Activated CD4-positive, alpha-beta memory T cell treated with anti-CD3 and anti-CD28 coated beads, Interleukin-2, amount 10 ng/mL, durations not matched to agents 7 days and 5 days (primary cell): Measurements from ENCODE around the gene CDH24. TPM values are rescaled to one million over a fixed set of nuclear protein-coding genes. Genes with fewer than 3 reads are reported as not detected.
"Not testable (repeated sequence)": the region's sequence is repeated elsewhere in the genome, so short reads cannot be mapped to it uniquely, and the experiment has no call there.

Experiments used
- CTCF ChIA-PET: fragments of 350-600 bp; sonication (Branson Sonifier 250); formaldehyde crosslinking; loops from one replicate; lab custom pipeline; 2021; ENCODE audit warnings: antibody characterized with exemption, inconsistent platforms; lab: Charles Lee
- POLR2A ChIA-PET: fragments of 350-600 bp; sonication (Branson Sonifier 250); formaldehyde crosslinking; loops from one replicate; lab custom pipeline; 2021; ENCODE audit warnings: antibody characterized with exemption; lab: Charles Lee
- DNase-seq: peaks from one replicate; pipeline ENCODE4 v3.0.0-alpha.2; 2020
- H3K27ac Mint-ChIP-seq: one replicate; pipeline ENCODE4 v1.8.0; 2021; ENCODE audit warnings: mild to moderate bottlenecking, mixed read lengths
- H3K27me3 Mint-ChIP-seq: one replicate; pipeline ENCODE4 v1.8.0; 2021; ENCODE audit warnings: mixed read lengths
- H3K36me3 Mint-ChIP-seq: one replicate; pipeline ENCODE4 v1.8.0; 2021; ENCODE audit warnings: low read depth, mixed read lengths
- H3K4me1 Mint-ChIP-seq: one replicate; pipeline ENCODE4 v1.8.0; 2021; ENCODE audit warnings: mixed read lengths
- H3K4me3 Mint-ChIP-seq: one replicate; pipeline ENCODE4 v1.8.0; 2021; ENCODE audit warnings: mild to moderate bottlenecking, mixed read lengths
- H3K9me3 Mint-ChIP-seq: one replicate; pipeline ENCODE4 v1.8.0; 2021; ENCODE audit warnings: mixed read lengths
- total RNA-seq, 2 experiments: library from RNA; stranded (reverse); gene quantifications; one replicate each; pipeline ENCODE4 v1.2.3, GENCODE V29; 2021

Gene CDH24
- total RNA-seq, 2 experiments from 2014 or later = 1.6 to 2.0 TPM

- H3K4me1 Mint-ChIP-seq = peaks cover 16% of the 10 kb centered on the region
Measured at GRCh38 chr14:23020143-23021128, 36.9 kb downstream of the CDH24 start.

DNA sequence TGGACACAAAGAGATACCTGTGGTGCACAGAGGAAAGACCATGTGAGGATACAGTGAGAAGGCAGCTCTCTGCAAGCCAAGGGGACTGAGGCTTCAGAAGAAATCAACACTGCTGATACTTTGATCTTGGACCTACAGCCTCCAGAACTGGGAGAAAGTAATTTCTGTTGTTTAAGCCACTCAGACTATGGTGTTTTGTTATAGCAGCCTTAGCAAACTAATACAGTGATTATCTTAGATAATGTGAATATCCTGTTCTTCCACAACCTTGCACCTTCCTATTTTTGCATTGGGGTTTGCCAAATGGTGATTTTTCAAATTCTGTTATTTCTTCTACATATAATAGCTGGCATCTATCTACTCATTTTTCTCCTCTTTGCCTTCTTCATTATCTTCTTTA, 39.2 kb downstream of the CDH24 start:
- Mint-ChIP-seq H3K27ac (no peak overlapping the region), H3K4me1 (peaks cover 6% of the 10 kb centered on the region)
- CTCF ChIA-PET = no interaction called here

More at GRCh38 chr14:23020143-23021128, 36.9 kb downstream of the CDH24 start:
- Mint-ChIP-seq H3K9me3 (no peaks in the 10 kb centered on the region), H3K27me3 (no peaks in the 10 kb centered on the region), H3K36me3 (peaks cover 18% of the 10 kb centered on the region), H3K27ac (no peak overlapping the region), H3K4me3 (no peak overlapping the region)
- ChIA-PET POLR2A (interaction anchor here (1.0 to 1.9 kb wide), 4 partner anchors 8 to 64 kb away, joined by 3 to 10 read pairs (median 4); partner anchors contain the start of gene HAUS4), CTCF (interaction anchor here (0.6 to 1.4 kb wide), 3 partner anchors 14 to 52 kb away, joined by 4 to 5 read pairs (median 4); no protein-coding TSS in a partner anchor)
- DNase-seq = no peak

GRCh38 chr14:23017091-23017490, 40.2 kb downstream of the CDH24 start:
- CTCF ChIA-PET = interaction anchor here (1.2 to 1.6 kb wide), 4 partner anchors 10 to 41 kb away, joined by 3 to 9 read pairs (median 4); no protein-coding TSS in a partner anchor
- no peaks in the 10 kb centered on the region for H3K9me3 Mint-ChIP-seq

More for the DNA sequence above, 39.2 kb downstream of the CDH24 start:
- no peak for DNase-seq
- H3K4me3 Mint-ChIP-seq = no peak overlapping the region
- no peaks in the 10 kb centered on the region for H3K9me3 Mint-ChIP-seq
- H3K36me3 Mint-ChIP-seq = no peaks in the 10 kb centered on the region
- POLR2A ChIA-PET = no interaction called here
- no peaks in the 10 kb centered on the region for H3K27me3 Mint-ChIP-seq

DNA sequence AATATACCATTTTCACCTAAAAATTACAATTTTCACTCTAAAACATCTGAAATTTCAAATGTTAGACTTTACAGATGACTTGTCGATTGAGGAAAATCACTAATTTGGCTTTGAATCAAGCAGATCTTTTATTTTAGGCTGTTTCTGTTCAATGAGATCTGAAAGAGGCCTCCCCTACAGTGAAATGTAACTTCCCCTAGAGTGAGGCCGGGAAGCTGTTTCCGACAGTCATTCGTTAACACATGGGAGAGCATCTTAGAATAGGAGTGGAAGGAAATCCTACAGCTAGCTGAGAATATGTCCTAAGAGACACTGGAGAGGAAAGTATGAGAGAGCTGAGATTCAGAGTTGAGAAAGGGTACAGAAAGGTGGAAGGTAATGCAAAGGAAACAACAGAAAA, 41.7 kb downstream of the CDH24 start:
- Mint-ChIP-seq H3K27me3 (no peaks in the 10 kb centered on the region), H3K27ac (no peak overlapping the region), H3K36me3 (no peaks in the 10 kb centered on the region), H3K4me1 (peaks cover 6% of the 10 kb centered on the region), H3K4me3 (no peak overlapping the region), H3K9me3 (no peaks in the 10 kb centered on the region)
- CTCF ChIA-PET = interaction anchor here (1.0 to 1.6 kb wide), 3 partner anchors 29 to 53 kb away, joined by 4 to 5 read pairs (median 4); no protein-coding TSS in a partner anchor
- no peak for DNase-seq
- POLR2A ChIA-PET = interaction anchor here (2.0 kb wide), 1 partner anchor 9 kb away, joined by 15 read pairs; no protein-coding TSS in a partner anchor

More at GRCh38 chr14:23017091-23017490, 40.2 kb downstream of the CDH24 start:
- Mint-ChIP-seq H3K27ac (no peak overlapping the region), H3K4me3 (no peak overlapping the region), H3K4me1 (peaks cover 2% of the 10 kb centered on the region), H3K36me3 (no peaks in the 10 kb centered on the region), H3K27me3 (no peaks in the 10 kb centered on the region)
- DNase-seq = no peak
- POLR2A ChIA-PET = interaction anchor here (2.0 kb wide), 1 partner anchor 10 kb away, joined by 15 read pairs; no protein-coding TSS in a partner anchor

- CTCF ChIA-PET = interaction anchor here (1.3 to 1.7 kb wide), 3 partner anchors 28 to 55 kb away, joined by 3 to 9 read pairs (median 5); no protein-coding TSS in a partner anchor
- not testable (repeated sequence) for H3K27ac Mint-ChIP-seq, DNase-seq, H3K36me3 Mint-ChIP-seq, H3K4me3 Mint-ChIP-seq, H3K9me3 Mint-ChIP-seq, H3K27me3 Mint-ChIP-seq
- H3K4me1 Mint-ChIP-seq = peaks cover 21% of the 10 kb centered on the region
- POLR2A ChIA-PET = interaction anchor here (1.2 kb wide), 1 partner anchor 27 kb away, joined by 5 read pairs; no protein-coding TSS in a partner anchor
Measured at GRCh38 chr14:23013749-23014054, 43.6 kb downstream of the CDH24 start.

- no peak for DNase-seq
- POLR2A ChIA-PET = interaction anchor here (1.2 kb wide), 2 partner anchors 10 to 27 kb away, joined by 3 to 5 read pairs; no protein-coding TSS in a partner anchor
- Mint-ChIP-seq H3K4me1 (peaks cover 26% of the 10 kb centered on the region), H3K27ac (no peak overlapping the region), H3K9me3 (no peaks in the 10 kb centered on the region), H3K36me3 (peaks cover 2% of the 10 kb centered on the region), H3K4me3 (no peak overlapping the region), H3K27me3 (no peaks in the 10 kb centered on the region)
- CTCF ChIA-PET = interaction anchor here (1.3 to 1.7 kb wide), 3 partner anchors 27 to 56 kb away, joined by 3 to 9 read pairs (median 5); no protein-coding TSS in a partner anchor
Measured at GRCh38 chr14:23013054-23013748, 44.1 kb downstream of the CDH24 start.

GRCh38 chr14:23009939-23010726, 47.2 kb downstream of the CDH24 start, which contains the start of gene C14orf93:
C14orf93 (minus strand) TSS chr14:23010143; CDS start chr14:22999023, 11,120 bp downstream.
- POLR2A ChIA-PET = interaction anchor here (1.1 to 1.2 kb wide), 2 partner anchors 11 to 14 kb away, joined by 3 to 4 read pairs; no protein-coding TSS in a partner anchor
- CTCF ChIA-PET = interaction anchor here (0.7 to 1.2 kb wide), 5 partner anchors 14 to 59 kb away, joined by 3 to 6 read pairs (median 4); no protein-coding TSS in a partner anchor
- peak within 1 kb of the TSS; percentile 95 for H3K4me3 Mint-ChIP-seq
- peaks cover 47% of the 10 kb centered on the region for H3K4me1 Mint-ChIP-seq
- DNase-seq = peak; percentile 86
- H3K27ac Mint-ChIP-seq = peak within 1 kb of the TSS; percentile 94
- peaks cover 2% of the 10 kb centered on the region for H3K36me3 Mint-ChIP-seq
- H3K27me3 Mint-ChIP-seq = no peaks in the 10 kb centered on the region
- H3K9me3 Mint-ChIP-seq = no peaks in the 10 kb centered on the region

DNA sequence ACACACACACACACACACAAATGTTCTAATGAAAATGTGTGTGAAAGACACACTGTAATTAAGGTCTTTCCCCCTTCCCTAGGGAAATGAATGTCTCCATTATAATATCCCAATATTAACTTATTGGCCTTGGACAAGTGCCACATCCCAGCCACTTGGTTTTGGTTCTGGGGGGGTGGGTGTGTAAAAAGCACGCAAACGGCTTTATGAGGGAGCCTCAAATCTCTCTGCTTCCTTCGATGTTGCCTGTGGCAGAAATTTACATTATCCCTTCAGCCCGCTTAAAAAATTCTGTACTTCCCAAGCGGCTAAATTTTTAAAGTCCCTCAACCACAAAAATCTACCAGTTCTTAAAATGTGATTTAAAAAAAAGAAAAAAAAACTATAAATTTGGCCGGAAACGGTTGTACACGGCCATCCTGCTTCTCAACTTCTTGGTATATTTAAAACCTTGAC, 47.8 kb downstream of the CDH24 start:
- Mint-ChIP-seq H3K9me3 (no peaks in the 10 kb centered on the region), H3K27me3 (no peaks in the 10 kb centered on the region), H3K4me3 (peak overlapping the region; percentile 95), H3K4me1 (peaks cover 51% of the 10 kb centered on the region), H3K27ac (peak overlapping the region; percentile 94), H3K36me3 (peaks cover 2% of the 10 kb centered on the region)
- CTCF ChIA-PET = interaction anchor here (4.1 kb wide), 1 partner anchor 24 kb away, joined by 54 read pairs; no protein-coding TSS in a partner anchor
- DNase-seq = no peak
- POLR2A ChIA-PET = interaction anchor here (1.3 to 3.5 kb wide), 4 partner anchors 19 to 85 kb away, joined by 4 to 18 read pairs (median 6); partner anchors contain the start of genes ACIN1, C14orf119 and PSMB5

DNA sequence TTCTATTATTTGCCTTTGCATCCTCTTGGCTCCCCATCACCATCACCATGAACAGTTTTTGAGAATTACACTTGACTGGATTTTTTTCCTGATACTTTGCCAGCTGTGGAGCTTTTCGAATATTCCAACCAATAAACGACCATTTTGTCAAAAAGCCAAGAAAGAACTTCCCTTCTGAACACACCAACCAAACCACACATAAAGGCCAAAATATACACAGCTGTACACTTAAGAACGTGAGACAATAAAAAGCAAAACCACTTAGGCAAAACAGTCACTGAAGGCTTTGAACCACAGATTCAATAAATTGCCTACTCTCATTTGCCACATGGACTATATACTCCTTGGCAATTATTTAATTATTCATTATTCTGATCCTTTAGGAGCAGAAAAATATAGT, 48.5 kb downstream of the CDH24 start:
- H3K36me3 Mint-ChIP-seq = peaks cover 2% of the 10 kb centered on the region

GRCh38 chr14:23006544-23007419, 50.5 kb downstream of the CDH24 start:
- H3K27me3 Mint-ChIP-seq = no peaks in the 10 kb centered on the region
- peak overlapping the region; percentile 94 for H3K27ac Mint-ChIP-seq
- H3K36me3 Mint-ChIP-seq = peaks cover 2% of the 10 kb centered on the region
- POLR2A ChIA-PET = interaction anchor here (0.7 to 3.7 kb wide), 47 partner anchors 8 to 1741 kb away, joined by 3 to 48 read pairs (median 5); partner anchors contain the start of genes ACIN1, AJUBA, C14orf119 and CDH24
- peak overlapping the region; percentile 93 for H3K4me3 Mint-ChIP-seq
- peaks cover 51% of the 10 kb centered on the region for H3K4me1 Mint-ChIP-seq
- DNase-seq = peak; percentile 98
- H3K9me3 Mint-ChIP-seq = no peaks in the 10 kb centered on the region
- CTCF ChIA-PET = interaction anchor here (0.5 to 4.1 kb wide), 37 partner anchors 8 to 498 kb away, joined by 3 to 54 read pairs (median 6); partner anchors contain the start of genes ACIN1, AJUBA, C14orf119 and CDH24

More for the DNA sequence above, 48.5 kb downstream of the CDH24 start:
- no peaks in the 10 kb centered on the region for H3K27me3 Mint-ChIP-seq
- H3K9me3 Mint-ChIP-seq = no peaks in the 10 kb centered on the region
- DNase-seq = no peak
- CTCF ChIA-PET = interaction anchor here (0.6 to 4.1 kb wide), 4 partner anchors 14 to 60 kb away, joined by 5 to 54 read pairs (median 24); no protein-coding TSS in a partner anchor
- H3K4me1 Mint-ChIP-seq = peaks cover 51% of the 10 kb centered on the region
- POLR2A ChIA-PET = interaction anchor here (0.9 to 3.7 kb wide), 8 partner anchors 15 to 91 kb away, joined by 3 to 48 read pairs (median 5); partner anchors contain the start of genes ACIN1, C14orf119 and PSMB5
- H3K4me3 Mint-ChIP-seq = peak overlapping the region; percentile 95
- H3K27ac Mint-ChIP-seq = peak overlapping the region; percentile 94
